SK-N-SH (cell line): ENCODE measurements around the gene PHLPP1.

Experiments used
- ELF1 ChIP-seq: IDR thresholded peaks from 2 replicates; pipeline ENCODE4 v1.4.0; 2012
- EP300 ChIP-seq, 2 experiments: IDR thresholded peaks; 2 replicates each; pipeline versions ENCODE4 v1.4.0 to v1.6.1; 2012; ENCODE audit warnings: borderline replicate concordance in 1 of 2, low read depth in 1 of 2, low read length in 1 of 2
- NFIC ChIP-seq: IDR thresholded peaks from 2 replicates; pipeline ENCODE4 v1.4.0; 2012; ENCODE audit warnings: borderline replicate concordance
- NRF1 ChIP-seq: IDR thresholded peaks from 2 replicates; pipeline ENCODE4 v1.6.1; 2012; ENCODE audit warnings: low read depth, mild to moderate bottlenecking, low read length
- POLR2AphosphoS5 ChIP-seq: IDR thresholded peaks from 2 replicates; pipeline ENCODE4 v1.6.1; 2012; ENCODE audit warnings: low read depth, low read length
- RAD21 ChIP-seq: IDR thresholded peaks from 2 replicates; pipeline ENCODE4 v1.6.1; 2012; ENCODE audit warnings: mild to moderate bottlenecking, low read length
- RFX5 ChIP-seq: IDR thresholded peaks from 2 replicates; pipeline ENCODE4 v1.6.1; 2012; ENCODE audit warnings: mild to moderate bottlenecking, improper control_type of control experiment, low read length
- SIN3A ChIP-seq: IDR thresholded peaks from 2 replicates; pipeline ENCODE4 v1.6.1; 2012; ENCODE audit warnings: low read depth, mild to moderate bottlenecking, low read length, moderate library complexity, borderline replicate concordance
- YY1 ChIP-seq: IDR thresholded peaks from 2 replicates; pipeline ENCODE4 v1.4.0; 2012; ENCODE audit warnings: low read depth, mild to moderate bottlenecking
- TF ChIP-seq, protein P1 (sequence below): IDR thresholded peaks from 2 replicates; pipeline ENCODE4 v1.4.0; 2012; ENCODE audit warnings: low read depth
- TF ChIP-seq, protein P2 (sequence below): fragments of 200-600 bp; sonication (generic); IDR thresholded peaks from 2 replicates; pipeline ENCODE4 v1.6.1; 2017; ENCODE audit warnings: antibody characterized with exemption, mild to moderate bottlenecking, moderate library complexity
- TF ChIP-seq, protein P3 (sequence below): fragments of 150-350 bp; IDR thresholded peaks from 2 replicates; pipeline ENCODE4 v1.6.1; 2017; ENCODE audit warnings: antibody characterized with exemption, low read length, low read depth, borderline replicate concordance
- TF ChIP-seq, protein P4 (sequence below): IDR thresholded peaks from 2 replicates; pipeline ENCODE4 v1.4.0; 2012; ENCODE audit warnings: low read depth, borderline replicate concordance

DNA sequence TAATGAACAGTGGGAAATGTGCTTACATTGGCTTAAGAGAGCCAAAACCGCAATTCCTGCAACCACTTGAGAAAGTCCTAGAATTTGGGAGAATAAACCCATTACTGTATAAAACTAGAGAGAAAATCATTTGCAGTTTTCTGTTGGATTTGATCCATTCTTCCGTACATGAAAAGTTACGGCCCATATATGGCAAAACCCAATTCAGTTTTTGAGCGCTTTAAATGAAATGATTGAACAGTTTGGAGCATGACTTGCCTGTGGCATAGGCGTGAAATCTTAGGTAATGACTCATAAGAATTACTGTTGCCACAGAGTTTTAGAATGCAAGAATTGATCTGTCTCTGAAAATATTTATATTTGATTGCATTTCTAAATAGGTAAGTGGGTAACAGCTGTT is 52.0 kb downstream of the PHLPP1 start:
- TF ChIP-seq SIN3A (no peak), ELF1 (no peak), EP300 (IDR thresholded peaks at IDR 0.05; ENCODE audit: borderline replicate concordance in 1 of 2, low read depth in 1 of 2, low read length in 1 of 2) (no peak), RAD21 (no peak), POLR2AphosphoS5 (no peak), NRF1 (no peak), NFIC (no peak), YY1 (no peak), RFX5 (no peak)
- TF ChIP-seq, protein P1, sequence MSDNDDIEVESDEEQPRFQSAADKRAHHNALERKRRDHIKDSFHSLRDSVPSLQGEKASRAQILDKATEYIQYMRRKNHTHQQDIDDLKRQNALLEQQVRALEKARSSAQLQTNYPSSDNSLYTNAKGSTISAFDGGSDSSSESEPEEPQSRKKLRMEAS: no peak
- TF ChIP-seq, protein P2, sequence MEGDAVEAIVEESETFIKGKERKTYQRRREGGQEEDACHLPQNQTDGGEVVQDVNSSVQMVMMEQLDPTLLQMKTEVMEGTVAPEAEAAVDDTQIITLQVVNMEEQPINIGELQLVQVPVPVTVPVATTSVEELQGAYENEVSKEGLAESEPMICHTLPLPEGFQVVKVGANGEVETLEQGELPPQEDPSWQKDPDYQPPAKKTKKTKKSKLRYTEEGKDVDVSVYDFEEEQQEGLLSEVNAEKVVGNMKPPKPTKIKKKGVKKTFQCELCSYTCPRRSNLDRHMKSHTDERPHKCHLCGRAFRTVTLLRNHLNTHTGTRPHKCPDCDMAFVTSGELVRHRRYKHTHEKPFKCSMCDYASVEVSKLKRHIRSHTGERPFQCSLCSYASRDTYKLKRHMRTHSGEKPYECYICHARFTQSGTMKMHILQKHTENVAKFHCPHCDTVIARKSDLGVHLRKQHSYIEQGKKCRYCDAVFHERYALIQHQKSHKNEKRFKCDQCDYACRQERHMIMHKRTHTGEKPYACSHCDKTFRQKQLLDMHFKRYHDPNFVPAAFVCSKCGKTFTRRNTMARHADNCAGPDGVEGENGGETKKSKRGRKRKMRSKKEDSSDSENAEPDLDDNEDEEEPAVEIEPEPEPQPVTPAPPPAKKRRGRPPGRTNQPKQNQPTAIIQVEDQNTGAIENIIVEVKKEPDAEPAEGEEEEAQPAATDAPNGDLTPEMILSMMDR: no peak
- TF ChIP-seq, protein P3, sequence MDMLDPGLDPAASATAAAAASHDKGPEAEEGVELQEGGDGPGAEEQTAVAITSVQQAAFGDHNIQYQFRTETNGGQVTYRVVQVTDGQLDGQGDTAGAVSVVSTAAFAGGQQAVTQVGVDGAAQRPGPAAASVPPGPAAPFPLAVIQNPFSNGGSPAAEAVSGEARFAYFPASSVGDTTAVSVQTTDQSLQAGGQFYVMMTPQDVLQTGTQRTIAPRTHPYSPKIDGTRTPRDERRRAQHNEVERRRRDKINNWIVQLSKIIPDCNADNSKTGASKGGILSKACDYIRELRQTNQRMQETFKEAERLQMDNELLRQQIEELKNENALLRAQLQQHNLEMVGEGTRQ: no peak
- TF ChIP-seq, protein P4, sequence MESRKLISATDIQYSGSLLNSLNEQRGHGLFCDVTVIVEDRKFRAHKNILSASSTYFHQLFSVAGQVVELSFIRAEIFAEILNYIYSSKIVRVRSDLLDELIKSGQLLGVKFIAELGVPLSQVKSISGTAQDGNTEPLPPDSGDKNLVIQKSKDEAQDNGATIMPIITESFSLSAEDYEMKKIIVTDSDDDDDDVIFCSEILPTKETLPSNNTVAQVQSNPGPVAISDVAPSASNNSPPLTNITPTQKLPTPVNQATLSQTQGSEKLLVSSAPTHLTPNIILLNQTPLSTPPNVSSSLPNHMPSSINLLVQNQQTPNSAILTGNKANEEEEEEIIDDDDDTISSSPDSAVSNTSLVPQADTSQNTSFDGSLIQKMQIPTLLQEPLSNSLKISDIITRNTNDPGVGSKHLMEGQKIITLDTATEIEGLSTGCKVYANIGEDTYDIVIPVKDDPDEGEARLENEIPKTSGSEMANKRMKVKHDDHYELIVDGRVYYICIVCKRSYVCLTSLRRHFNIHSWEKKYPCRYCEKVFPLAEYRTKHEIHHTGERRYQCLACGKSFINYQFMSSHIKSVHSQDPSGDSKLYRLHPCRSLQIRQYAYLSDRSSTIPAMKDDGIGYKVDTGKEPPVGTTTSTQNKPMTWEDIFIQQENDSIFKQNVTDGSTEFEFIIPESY: no peak
